ENCODE results near the gene SSR2.

The SSR2 gene

DNA sequence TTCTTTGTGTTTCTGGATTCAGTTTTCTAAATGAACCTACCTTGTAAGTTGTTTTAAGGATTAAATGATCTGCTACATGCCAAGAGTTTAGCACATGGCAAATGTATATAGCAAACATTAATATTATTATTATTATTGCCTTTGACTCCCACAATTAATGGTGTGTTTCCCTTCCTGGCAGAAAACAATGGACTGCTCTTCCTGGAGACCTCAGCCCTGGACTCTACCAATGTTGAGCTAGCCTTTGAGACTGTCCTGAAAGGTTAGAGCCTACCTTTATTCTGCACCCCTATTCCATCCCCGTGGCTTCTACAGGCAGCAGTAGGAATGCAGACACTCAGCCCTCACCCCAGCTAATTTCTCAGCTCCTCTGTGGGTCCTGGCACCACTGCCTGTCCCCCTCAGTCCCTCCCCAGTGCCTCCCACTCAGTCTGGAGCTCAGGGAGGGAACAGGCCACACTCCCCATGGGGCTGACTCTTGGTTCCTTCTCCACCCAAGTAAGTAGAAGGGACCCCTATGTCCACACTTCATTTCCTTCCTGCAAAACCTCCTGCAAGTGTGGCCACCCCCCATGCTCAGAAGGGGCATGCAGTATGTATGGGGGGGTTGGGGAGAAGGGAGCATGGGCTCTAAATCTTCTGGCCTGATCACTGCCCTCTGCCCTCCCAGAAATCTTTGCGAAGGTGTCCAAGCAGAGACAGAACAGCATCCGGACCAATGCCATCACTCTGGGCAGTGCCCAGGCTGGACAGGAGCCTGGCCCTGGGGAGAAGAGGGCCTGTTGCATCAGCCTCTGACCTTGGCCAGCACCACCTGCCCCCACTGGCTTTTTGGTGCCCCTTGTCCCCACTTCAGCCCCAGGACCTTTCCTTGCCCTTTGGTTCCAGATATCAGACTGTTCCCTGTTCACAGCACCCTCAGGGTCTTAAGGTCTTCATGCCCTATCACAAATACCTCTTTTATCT is 49.0 kb upstream of the SSR2 start:
- TF ChIP-seq GLIS1 (tag by site-specific recombination; IDR thresholded peaks at IDR 0.05) (peak; percentile 69), ZFP37 (tag by site-specific recombination; IDR thresholded peaks at IDR 0.05) (no peak), GLIS2 (tag by site-specific recombination; IDR thresholded peaks at IDR 0.05) (peak; percentile 35; the same call in 1 of the 2 replicates)
- TF ChIP-seq, protein P1, sequence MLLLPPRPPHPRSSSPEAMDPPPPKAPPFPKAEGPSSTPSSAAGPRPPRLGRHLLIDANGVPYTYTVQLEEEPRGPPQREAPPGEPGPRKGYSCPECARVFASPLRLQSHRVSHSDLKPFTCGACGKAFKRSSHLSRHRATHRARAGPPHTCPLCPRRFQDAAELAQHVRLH (tag by site-specific recombination; IDR thresholded peaks at IDR 0.05), result no peak
- TF ChIP-seq, protein P2, sequence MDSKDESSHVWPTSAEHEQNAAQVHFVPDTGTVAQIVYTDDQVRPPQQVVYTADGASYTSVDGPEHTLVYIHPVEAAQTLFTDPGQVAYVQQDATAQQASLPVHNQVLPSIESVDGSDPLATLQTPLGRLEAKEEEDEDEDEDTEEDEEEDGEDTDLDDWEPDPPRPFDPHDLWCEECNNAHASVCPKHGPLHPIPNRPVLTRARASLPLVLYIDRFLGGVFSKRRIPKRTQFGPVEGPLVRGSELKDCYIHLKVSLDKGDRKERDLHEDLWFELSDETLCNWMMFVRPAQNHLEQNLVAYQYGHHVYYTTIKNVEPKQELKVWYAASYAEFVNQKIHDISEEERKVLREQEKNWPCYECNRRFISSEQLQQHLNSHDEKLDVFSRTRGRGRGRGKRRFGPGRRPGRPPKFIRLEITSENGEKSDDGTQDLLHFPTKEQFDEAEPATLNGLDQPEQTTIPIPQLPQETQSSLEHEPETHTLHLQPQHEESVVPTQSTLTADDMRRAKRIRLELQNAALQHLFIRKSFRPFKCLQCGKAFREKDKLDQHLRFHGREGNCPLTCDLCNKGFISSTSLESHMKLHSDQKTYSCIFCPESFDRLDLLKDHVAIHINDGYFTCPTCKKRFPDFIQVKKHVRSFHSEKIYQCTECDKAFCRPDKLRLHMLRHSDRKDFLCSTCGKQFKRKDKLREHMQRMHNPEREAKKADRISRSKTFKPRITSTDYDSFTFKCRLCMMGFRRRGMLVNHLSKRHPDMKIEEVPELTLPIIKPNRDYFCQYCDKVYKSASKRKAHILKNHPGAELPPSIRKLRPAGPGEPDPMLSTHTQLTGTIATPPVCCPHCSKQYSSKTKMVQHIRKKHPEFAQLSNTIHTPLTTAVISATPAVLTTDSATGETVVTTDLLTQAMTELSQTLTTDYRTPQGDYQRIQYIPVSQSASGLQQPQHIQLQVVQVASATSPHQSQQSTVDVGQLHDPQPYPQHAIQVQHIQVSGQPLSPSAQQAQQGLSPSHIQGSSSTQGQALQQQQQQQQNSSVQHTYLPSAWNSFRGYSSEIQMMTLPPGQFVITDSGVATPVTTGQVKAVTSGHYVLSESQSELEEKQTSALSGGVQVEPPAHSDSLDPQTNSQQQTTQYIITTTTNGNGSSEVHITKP (tag by site-specific recombination; IDR thresholded peaks at IDR 0.05), result peak; percentile 84
- H3K36me3 ChIP-seq (ENCODE audit: control insufficient read depth in 2 of 2, insufficient read depth in 1 of 2, low read length in 2 of 2), result peaks cover 0 to 2% of the 10 kb centered on the region in 2 experiments; a peak in 1 of 3 replicates
- ChIA-PET POLR2A (interaction anchor here (0.7 kb wide), 1 partner anchor 53 kb away, joined by 3 read pairs; no protein-coding TSS in a partner anchor), CTCF (interaction anchor here (0.6 to 7.2 kb wide), 3 partner anchors 55 to 185 kb away, joined by 3 to 65 read pairs (median 3); no protein-coding TSS in a partner anchor)
- H3K4me3 ChIP-seq (ENCODE audit: low read depth, low read length), result no peak overlapping the region
- H3K27ac ChIP-seq (ENCODE audit: extremely low read depth, low read depth, low read length), result no peak overlapping the region
- peaks cover 5% of the 10 kb centered on the region; the same call in 1 of the 2 replicates for H3K4me1 ChIP-seq (ENCODE audit: control insufficient read depth, insufficient read depth, low read length)
- no peaks in the 10 kb centered on the region for H3K9me3 ChIP-seq (ENCODE audit: control insufficient read depth, insufficient read depth, low read depth, low read length)

- CTCF ChIA-PET, result interaction anchor here (0.6 to 7.2 kb wide), 24 partner anchors 8 to 420 kb away, joined by 3 to 65 read pairs (median 4); partner anchors contain the start of genes ARHGEF2, LAMTOR2 and MEX3A
- Histone ChIP-seq H3K4me1 (ENCODE audit: control insufficient read depth, insufficient read depth, low read length) (no peaks in the 10 kb centered on the region), H3K27ac (ENCODE audit: extremely low read depth, low read depth, low read length) (no peak overlapping the region), H3K36me3 (ENCODE audit: control insufficient read depth in 2 of 2, insufficient read depth in 1 of 2, low read length in 2 of 2) (no peaks in the 10 kb centered on the region), H3K4me3 (ENCODE audit: low read depth, low read length) (no peak overlapping the region), H3K9me3 (ENCODE audit: control insufficient read depth, insufficient read depth, low read depth, low read length) (no peaks in the 10 kb centered on the region)
- POLR2A ChIA-PET, result interaction anchor here (1.0 kb wide), 1 partner anchor 123 kb away, joined by 3 read pairs; no protein-coding TSS in a partner anchor
- peak; percentile 91 for TF ChIP-seq ZBTB17 (tag by site-specific recombination; IDR thresholded peaks at IDR 0.05)
- no peak for TF ChIP-seq ZNF175 (tag by site-specific recombination; IDR thresholded peaks at IDR 0.05)
- TF ChIP-seq ZNF266 (tag by site-specific recombination; IDR thresholded peaks at IDR 0.05; ENCODE audit: low read depth), result no peak
These were observed 46.5 kb upstream of the SSR2 start for GRCh38 chr1:156067262-156067661.

- H3K27ac ChIP-seq (ENCODE audit: extremely low read depth, low read depth, low read length), result no peak overlapping the region
- no peaks in the 10 kb centered on the region for H3K36me3 ChIP-seq (ENCODE audit: control insufficient read depth in 2 of 2, insufficient read depth in 1 of 2, low read length in 2 of 2)
- H3K4me1 ChIP-seq (ENCODE audit: control insufficient read depth, insufficient read depth, low read length), result peaks cover 4% of the 10 kb centered on the region; the same call in 1 of the 2 replicates
- no peaks in the 10 kb centered on the region for H3K9me3 ChIP-seq (ENCODE audit: control insufficient read depth, insufficient read depth, low read depth, low read length)
- no peak overlapping the region for H3K4me3 ChIP-seq (ENCODE audit: low read depth, low read length)
- ChIA-PET CTCF (interaction anchor here (0.6 to 7.2 kb wide), 41 partner anchors 8 to 815 kb away, joined by 3 to 65 read pairs (median 5); partner anchors contain the start of genes ARHGEF2, KHDC4, LAMTOR2 and MEX3A), POLR2A (interaction anchor here (0.6 to 1.0 kb wide), 4 partner anchors 15 to 128 kb away, joined by 3 to 4 read pairs (median 3); no protein-coding TSS in a partner anchor)
- no peak for TF ChIP-seq ZFP69B (tag by site-specific recombination; IDR thresholded peaks at IDR 0.05)
- TF ChIP-seq, protein P3, sequence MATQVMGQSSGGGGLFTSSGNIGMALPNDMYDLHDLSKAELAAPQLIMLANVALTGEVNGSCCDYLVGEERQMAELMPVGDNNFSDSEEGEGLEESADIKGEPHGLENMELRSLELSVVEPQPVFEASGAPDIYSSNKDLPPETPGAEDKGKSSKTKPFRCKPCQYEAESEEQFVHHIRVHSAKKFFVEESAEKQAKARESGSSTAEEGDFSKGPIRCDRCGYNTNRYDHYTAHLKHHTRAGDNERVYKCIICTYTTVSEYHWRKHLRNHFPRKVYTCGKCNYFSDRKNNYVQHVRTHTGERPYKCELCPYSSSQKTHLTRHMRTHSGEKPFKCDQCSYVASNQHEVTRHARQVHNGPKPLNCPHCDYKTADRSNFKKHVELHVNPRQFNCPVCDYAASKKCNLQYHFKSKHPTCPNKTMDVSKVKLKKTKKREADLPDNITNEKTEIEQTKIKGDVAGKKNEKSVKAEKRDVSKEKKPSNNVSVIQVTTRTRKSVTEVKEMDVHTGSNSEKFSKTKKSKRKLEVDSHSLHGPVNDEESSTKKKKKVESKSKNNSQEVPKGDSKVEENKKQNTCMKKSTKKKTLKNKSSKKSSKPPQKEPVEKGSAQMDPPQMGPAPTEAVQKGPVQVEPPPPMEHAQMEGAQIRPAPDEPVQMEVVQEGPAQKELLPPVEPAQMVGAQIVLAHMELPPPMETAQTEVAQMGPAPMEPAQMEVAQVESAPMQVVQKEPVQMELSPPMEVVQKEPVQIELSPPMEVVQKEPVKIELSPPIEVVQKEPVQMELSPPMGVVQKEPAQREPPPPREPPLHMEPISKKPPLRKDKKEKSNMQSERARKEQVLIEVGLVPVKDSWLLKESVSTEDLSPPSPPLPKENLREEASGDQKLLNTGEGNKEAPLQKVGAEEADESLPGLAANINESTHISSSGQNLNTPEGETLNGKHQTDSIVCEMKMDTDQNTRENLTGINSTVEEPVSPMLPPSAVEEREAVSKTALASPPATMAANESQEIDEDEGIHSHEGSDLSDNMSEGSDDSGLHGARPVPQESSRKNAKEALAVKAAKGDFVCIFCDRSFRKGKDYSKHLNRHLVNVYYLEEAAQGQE (tag by site-specific recombination; IDR thresholded peaks at IDR 0.05), result no peak
- no peak for TF ChIP-seq ZNF155 (tag by site-specific recombination; IDR thresholded peaks at IDR 0.05)
- no peak for TF ChIP-seq ZNF138 (tag by site-specific recombination; IDR thresholded peaks at IDR 0.05; ENCODE audit: borderline replicate concordance)
- TF ChIP-seq ZNF549 (tag by site-specific recombination; IDR thresholded peaks at IDR 0.05), result no peak
- no peak for TF ChIP-seq ZNF114 (tag by site-specific recombination; IDR thresholded peaks at IDR 0.05)
- TF ChIP-seq ZNF626 (tag by site-specific recombination; IDR thresholded peaks at IDR 0.05), result no peak
- TF ChIP-seq HOXA7 (CRISPR knock-in tag; IDR thresholded peaks at IDR 0.05; ENCODE audit: borderline replicate concordance), result no peak
- TF ChIP-seq ZFP3 (tag by site-specific recombination; IDR thresholded peaks at IDR 0.05; ENCODE audit: low read depth), result no peak
- TF ChIP-seq ZNF514 (tag by site-specific recombination; IDR thresholded peaks at IDR 0.05), result no peak
- no peak for TF ChIP-seq ZNF501 (tag by site-specific recombination; IDR thresholded peaks at IDR 0.05)
These were observed 45.1 kb upstream of the SSR2 start for GRCh38 chr1:156065871-156066270.

Measured in HEK293 (cell line).